GM12878 (cell line): Measurements from ENCODE around the gene DHX40. TPM values are rescaled to one million over a fixed set of nuclear protein-coding genes. Genes with fewer than 3 reads are reported as not detected.

Source experiments
- CHD2 ChIP-seq: IDR thresholded peaks from 2 replicates; pipeline ENCODE4 v1.6.1; 2011; ENCODE audit warnings: low read depth, low read length, improper control_type of control experiment, borderline replicate concordance
- CTCF ChIP-seq, 3 experiments: IDR thresholded peaks in 2 of 3; conservative IDR thresholded peaks in 1 of 3; 2 replicates each; pipeline ENCODE4 v1.5.1; 2011; ENCODE audit warnings: low read depth in 3 of 3, low read length in 3 of 3, mild to moderate bottlenecking in 3 of 3, control low read depth in 2 of 3, moderate library complexity in 2 of 3, inconsistent platforms in 1 of 3, mixed read lengths in 1 of 3; ENCODE audit not compliant: control insufficient read depth in 2 of 3, insufficient read depth in 1 of 3; ENCODE audit errors: extremely low read depth in 1 of 3
- CUX1 ChIP-seq: IDR thresholded peaks from 2 replicates; pipeline ENCODE4 v1.6.1; 2012; ENCODE audit warnings: improper control_type of control experiment, low read depth, low read length; ENCODE audit not compliant: insufficient replicate concordance
- EED ChIP-seq: sonication (generic); IDR thresholded peaks from 2 replicates; pipeline ENCODE4 v1.6.1; 2016; ENCODE audit warnings: antibody characterized with exemption, low read depth
- GABPA ChIP-seq: IDR thresholded peaks from 2 replicates; pipeline ENCODE4 v1.6.1; 2014; ENCODE audit warnings: antibody characterized with exemption, low read depth, mild to moderate bottlenecking, inconsistent platforms
- LARP7 ChIP-seq: fragments of 450-650 bp; IDR thresholded peaks from 2 replicates; pipeline ENCODE4 v1.6.1; 2017; ENCODE audit warnings: mild to moderate bottlenecking
- POLR2AphosphoS5 ChIP-seq: IDR thresholded peaks from 2 replicates; pipeline ENCODE4 v1.6.1; 2011; ENCODE audit warnings: mild to moderate bottlenecking, low read length, inconsistent platforms
- SMAD1 ChIP-seq: fragments of 450-650 bp; IDR thresholded peaks from 2 replicates; pipeline ENCODE4 v1.6.1; 2018; ENCODE audit warnings: mild to moderate bottlenecking, low read depth; ENCODE audit not compliant: partially characterized antibody
- SP1 ChIP-seq: IDR thresholded peaks from one replicate; pipeline ENCODE4 v1.6.1; 2011; ENCODE audit warnings: low read depth, low read length
- TBL1XR1 ChIP-seq: IDR thresholded peaks from 2 replicates; pipeline ENCODE4 v1.6.1; 2012; ENCODE audit warnings: low read depth, low read length, improper control_type of control experiment
- USF2 ChIP-seq: IDR thresholded peaks from 2 replicates; pipeline ENCODE4 v1.6.1; 2011; ENCODE audit warnings: low read depth, low read length, improper control_type of control experiment, borderline replicate concordance
- ZBED1 ChIP-seq: IDR thresholded peaks from 2 replicates; pipeline ENCODE4 v1.6.1; 2016; ENCODE audit warnings: borderline replicate concordance
- ZBTB4 ChIP-seq: fragments of 450-650 bp; formaldehyde crosslinking; IDR thresholded peaks from 2 replicates; pipeline ENCODE4 v1.4.0; 2022; ENCODE audit warnings: mild to moderate bottlenecking, moderate library complexity
- ZNF274 ChIP-seq: IDR thresholded peaks from one replicate; pipeline ENCODE4 v1.8.0; 2011; ENCODE audit not compliant: insufficient read length, insufficient read depth
- ZZZ3 ChIP-seq: IDR thresholded peaks from 2 replicates; pipeline ENCODE4 v1.6.1; 2011; ENCODE audit warnings: low read depth; ENCODE audit not compliant: control insufficient read depth, insufficient read length
- polyA plus RNA-seq, 11 experiments: library from polyadenylated mRNA; depleted of rRNA in 4 of 11; unstranded in 6 of 11; stranded (reverse) in 5 of 11; fragments of >200 nt; fragmentation: Nextera tagmentation in 4 of 11; fragmentation: Illumina TruSeq in 1 of 11; extraction: Ambion mirVana in 4 of 11; extraction: Trizol in 1 of 11; gene quantifications; 1 replicate in 1 of 11; 2 replicates in 10 of 11; pipeline versions ENCODE4 v1.2.1 to v1.2.3, GENCODE V29; 2011 to 2016; ENCODE audit warnings: inconsistent platforms in 2 of 11, missing spikeins in 2 of 11, low read depth in 1 of 11
- total RNA-seq, 4 experiments: library from RNA; depleted of rRNA in 3 of 4; stranded (reverse); fragments of >200 nt in 3 of 4; fragmentation: Illumina TruSeq in 1 of 4; extraction: Trizol in 1 of 4; gene quantifications; 2 replicates each; pipeline versions ENCODE4 v1.2.1 to v1.2.3, GENCODE V29; 2013 to 2021
- TF ChIP-seq, protein P1 (sequence below): fragments of 450-650 bp; IDR thresholded peaks from 2 replicates; pipeline ENCODE4 v1.6.1; 2017; ENCODE audit warnings: mild to moderate bottlenecking

The DHX40 gene
- total and polyA plus RNA-seq, 10 of the 15 experiments (the other 5 are each of a cell fraction or from before 2014, with no cell fraction given) = 4.8 to 29.2 (median 12.0) TPM

GRCh38 chr17:59619298-59620063, 54.1 kb downstream of the DHX40 start, which contains the start of gene CLTC (continued):
- TF ChIP-seq ZBTB4 = no peak
- no peak for TF ChIP-seq CTCF (IDR thresholded peaks at IDR 0.05 in 2 of 3, conservative IDR thresholded peaks at IDR 0.05 in 1 of 3; ENCODE audit: control insufficient read depth in 2 of 3, extremely low read depth in 1 of 3, insufficient read depth in 1 of 3, low read depth in 3 of 3, low read length in 3 of 3)
- TF ChIP-seq CHD2 = peak; percentile 98
- TF ChIP-seq ZNF274 = no peak
- peak; percentile 58 for TF ChIP-seq USF2
- peak; percentile 62 for TF ChIP-seq LARP7
- TF ChIP-seq SP1 = peak; percentile 91
- TF ChIP-seq CUX1 = no peak
- peak; percentile 76; the same call in 1 of the 2 replicates for TF ChIP-seq EED
- TF ChIP-seq ZZZ3 = no peak
- peak; percentile 91 for TF ChIP-seq GABPA
- TF ChIP-seq SMAD1 = no peak
- TF ChIP-seq TBL1XR1 = peak; percentile 46; the same call in 1 of the 2 replicates
- peak; percentile 98 for TF ChIP-seq POLR2AphosphoS5
- TF ChIP-seq, protein P1, sequence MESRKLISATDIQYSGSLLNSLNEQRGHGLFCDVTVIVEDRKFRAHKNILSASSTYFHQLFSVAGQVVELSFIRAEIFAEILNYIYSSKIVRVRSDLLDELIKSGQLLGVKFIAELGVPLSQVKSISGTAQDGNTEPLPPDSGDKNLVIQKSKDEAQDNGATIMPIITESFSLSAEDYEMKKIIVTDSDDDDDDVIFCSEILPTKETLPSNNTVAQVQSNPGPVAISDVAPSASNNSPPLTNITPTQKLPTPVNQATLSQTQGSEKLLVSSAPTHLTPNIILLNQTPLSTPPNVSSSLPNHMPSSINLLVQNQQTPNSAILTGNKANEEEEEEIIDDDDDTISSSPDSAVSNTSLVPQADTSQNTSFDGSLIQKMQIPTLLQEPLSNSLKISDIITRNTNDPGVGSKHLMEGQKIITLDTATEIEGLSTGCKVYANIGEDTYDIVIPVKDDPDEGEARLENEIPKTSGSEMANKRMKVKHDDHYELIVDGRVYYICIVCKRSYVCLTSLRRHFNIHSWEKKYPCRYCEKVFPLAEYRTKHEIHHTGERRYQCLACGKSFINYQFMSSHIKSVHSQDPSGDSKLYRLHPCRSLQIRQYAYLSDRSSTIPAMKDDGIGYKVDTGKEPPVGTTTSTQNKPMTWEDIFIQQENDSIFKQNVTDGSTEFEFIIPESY = peak; percentile 58; the same call in 1 of the 2 replicates
- no peak for TF ChIP-seq ZBED1
